Choroid plexus epithelial cell (primary cell): ENCODE results near the gene PSMD11.
A peak's percentile ranks its signal among the peaks of the same experiment; 100 is the strongest.

Experiments used
- DNase-seq: peaks from one replicate; pipeline ENCODE4 v3.0.0-alpha.2; 2010; ENCODE audit warnings: low read depth
- H3K4me3 ChIP-seq: 2 replicates; pipeline ENCODE4 v1.5.1; 2011; ENCODE audit warnings: low read depth, mild to moderate bottlenecking, control low read depth, low read length, moderate library complexity
- TF ChIP-seq, protein P1 (sequence below): conservative IDR thresholded peaks from 2 replicates; pipeline ENCODE4 v1.5.1; 2011; ENCODE audit warnings: low read depth, mild to moderate bottlenecking, control low read depth, inconsistent platforms, low read length, moderate library complexity

PSMD11 gene

DNA sequence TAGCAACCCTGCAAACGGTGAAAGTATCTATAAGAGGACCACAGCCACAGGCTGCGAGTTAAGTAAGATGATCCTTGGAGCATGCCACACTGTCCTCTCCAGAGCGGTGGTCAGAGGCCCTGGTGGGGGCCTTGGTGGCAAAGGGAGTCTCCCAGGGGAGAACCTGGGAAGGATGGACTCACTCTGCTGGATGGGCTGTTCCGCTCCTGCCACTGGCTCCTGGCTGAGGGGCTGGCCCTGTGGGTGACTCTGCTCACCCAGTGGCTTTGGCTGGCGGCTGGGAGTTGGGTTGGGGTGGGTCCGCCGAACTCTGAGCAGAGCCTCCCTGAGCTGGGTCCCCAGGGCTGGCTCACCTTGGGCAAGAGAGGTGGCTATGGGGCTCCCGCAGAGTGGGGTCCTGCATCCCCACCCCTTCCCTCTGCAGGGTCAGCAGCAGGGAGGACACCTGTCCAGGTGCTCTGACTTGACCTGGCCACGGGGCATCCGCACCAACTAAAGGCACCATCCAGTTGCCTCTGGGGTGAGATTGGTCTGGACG, 49.7 kb downstream of the PSMD11 start:
- no peak overlapping the region for H3K4me3 ChIP-seq
- TF ChIP-seq, protein P1, sequence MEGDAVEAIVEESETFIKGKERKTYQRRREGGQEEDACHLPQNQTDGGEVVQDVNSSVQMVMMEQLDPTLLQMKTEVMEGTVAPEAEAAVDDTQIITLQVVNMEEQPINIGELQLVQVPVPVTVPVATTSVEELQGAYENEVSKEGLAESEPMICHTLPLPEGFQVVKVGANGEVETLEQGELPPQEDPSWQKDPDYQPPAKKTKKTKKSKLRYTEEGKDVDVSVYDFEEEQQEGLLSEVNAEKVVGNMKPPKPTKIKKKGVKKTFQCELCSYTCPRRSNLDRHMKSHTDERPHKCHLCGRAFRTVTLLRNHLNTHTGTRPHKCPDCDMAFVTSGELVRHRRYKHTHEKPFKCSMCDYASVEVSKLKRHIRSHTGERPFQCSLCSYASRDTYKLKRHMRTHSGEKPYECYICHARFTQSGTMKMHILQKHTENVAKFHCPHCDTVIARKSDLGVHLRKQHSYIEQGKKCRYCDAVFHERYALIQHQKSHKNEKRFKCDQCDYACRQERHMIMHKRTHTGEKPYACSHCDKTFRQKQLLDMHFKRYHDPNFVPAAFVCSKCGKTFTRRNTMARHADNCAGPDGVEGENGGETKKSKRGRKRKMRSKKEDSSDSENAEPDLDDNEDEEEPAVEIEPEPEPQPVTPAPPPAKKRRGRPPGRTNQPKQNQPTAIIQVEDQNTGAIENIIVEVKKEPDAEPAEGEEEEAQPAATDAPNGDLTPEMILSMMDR = no peak
- DNase-seq = no peak

GRCh38 chr17:32494621-32495358, 50.5 kb downstream of the PSMD11 start:
- no peak overlapping the region for H3K4me3 ChIP-seq
- TF ChIP-seq, protein P1 = no peak
- DNase-seq = no peak

DNA sequence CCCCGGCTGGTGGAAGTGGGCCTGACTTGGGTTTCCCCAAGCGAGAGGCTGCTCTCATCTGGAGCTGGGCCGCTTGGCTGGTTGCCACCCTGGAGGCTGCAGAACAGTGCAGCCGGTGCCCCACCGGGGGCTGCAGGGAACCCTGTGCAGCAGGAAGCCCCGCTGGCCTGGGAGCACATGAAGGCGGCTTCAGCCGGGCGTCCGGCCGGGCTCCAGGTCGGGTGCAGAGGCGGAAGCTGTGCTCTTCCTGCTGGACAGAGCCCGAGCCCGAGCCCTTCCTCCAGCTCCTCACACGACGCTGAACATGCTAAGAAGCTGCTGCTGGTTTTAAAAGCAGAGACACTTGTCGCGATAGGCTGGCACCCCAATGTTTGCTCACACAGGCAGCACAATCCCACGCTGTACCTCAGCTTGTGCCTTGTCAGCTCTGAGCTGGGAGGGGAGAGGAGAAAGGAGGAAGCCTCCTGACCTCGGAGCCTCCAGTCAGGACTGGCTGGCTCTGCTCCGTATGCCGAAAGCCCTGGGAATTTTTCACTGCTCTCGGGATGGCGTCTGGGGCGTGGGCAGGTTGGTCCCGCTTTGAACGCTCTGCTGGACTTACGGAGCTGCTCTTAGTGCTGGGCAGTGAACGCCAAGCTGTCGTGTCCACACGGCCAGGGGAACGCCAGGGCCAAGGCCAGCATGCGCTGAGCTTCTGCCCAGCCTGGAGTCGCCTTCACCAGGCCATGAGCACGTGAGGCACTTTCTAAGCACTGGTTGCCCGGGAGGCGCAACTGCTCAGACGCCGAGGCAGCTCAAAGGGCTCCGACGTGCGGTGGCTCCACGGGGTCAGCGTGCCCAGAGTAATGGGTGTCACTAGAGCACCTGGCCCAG, 51.3 kb downstream of the PSMD11 start:
- TF ChIP-seq, protein P1 = no peak
- DNase-seq = peak; percentile 63
- H3K4me3 ChIP-seq = no peak overlapping the region

DNA sequence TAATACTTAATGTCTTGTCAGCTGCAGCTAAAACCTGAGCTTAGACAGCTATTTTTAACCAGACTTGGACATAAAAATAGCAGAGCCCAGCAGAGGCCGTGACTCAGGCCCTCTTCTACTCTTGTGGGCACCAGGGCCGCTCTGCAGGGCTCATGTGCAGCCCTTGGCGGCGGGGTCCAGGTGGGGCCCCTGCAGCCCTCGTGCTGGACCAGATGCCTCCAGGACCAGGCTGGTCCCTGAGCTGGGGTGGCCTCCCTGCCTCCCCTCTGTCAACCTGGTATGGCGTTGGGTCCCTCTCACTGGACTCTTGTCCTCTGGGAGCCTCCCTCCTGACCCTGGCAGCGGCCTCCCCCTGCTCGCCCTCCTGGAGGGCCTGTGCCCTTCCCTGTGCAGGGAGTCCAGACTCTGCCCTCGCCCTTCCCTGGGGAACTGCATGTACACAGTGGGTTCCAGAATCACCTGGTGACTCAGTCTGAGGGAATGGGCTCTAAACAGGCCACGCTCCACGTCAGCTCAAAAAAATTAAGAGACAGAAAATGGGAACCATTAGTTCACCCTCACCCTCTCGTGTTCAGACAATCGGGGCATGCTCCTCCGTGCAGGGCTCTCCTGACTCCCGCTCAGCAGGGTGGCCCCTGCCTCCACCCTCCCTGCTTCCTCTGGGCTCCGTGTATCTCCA, 52.2 kb downstream of the PSMD11 start:
- TF ChIP-seq, protein P1 = no peak
- DNase-seq = peak; percentile 67
- H3K4me3 ChIP-seq = no peak overlapping the region

DNA sequence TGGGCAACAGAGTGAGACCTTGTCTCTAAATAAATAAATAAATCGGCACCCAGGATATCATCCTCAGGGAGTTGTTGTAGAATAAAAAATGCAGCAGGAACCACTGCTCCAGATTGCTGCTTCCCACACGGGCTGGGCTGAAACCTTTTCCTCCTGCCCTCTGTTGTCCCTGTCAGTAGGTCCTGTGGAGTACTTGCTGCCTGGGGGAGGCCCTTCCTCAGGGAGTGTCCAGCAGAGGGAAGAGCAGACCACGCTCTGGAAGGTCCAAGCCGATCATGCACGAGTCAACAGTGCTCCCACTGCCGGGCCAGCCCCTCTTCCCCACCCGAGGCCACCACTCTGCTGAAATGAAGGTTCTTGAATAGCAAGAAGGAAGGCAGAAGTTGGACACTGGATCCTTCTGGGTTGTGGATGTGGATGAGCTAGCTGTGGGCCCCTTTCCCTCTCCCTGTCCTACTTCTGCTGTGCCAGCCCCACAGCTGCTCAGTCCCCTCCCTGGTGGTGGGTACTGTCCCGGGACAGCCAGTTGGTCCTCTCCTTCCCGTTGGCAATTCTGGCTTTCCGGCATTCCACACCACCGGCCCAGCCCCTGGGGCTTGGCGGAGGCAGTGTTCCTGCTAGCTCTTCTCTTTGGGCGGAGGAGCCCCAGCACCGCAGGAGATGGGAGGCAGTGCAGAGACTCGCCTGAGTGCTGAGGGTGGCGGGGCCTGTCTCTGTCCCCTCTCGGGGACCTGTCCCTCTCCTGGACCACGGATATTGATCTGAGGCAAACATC, 53.3 kb downstream of the PSMD11 start:
- no peak for DNase-seq
- TF ChIP-seq, protein P1 = peak; percentile 44

GRCh38 chr17:32498391-32498790, 54.1 kb downstream of the PSMD11 start:
- DNase-seq = no peak
- TF ChIP-seq, protein P1 = no peak
- H3K4me3 ChIP-seq = no peak overlapping the region

More for the DNA sequence above, 53.3 kb downstream of the PSMD11 start:
- no peak overlapping the region for H3K4me3 ChIP-seq
